Glutamatergic neuron (in vitro differentiated cells): Measurements from ENCODE around the gene PPP2R5C. TPM values are rescaled to one million over a fixed set of nuclear protein-coding genes. Genes with fewer than 3 reads are reported as not detected.
A peak's percentile ranks its signal among the peaks of the same experiment; 100 is the strongest.

Experiments used
- DNase-seq: peaks from one replicate; pipeline ENCODE4 v3.0.0; 2022
- H3K27ac Mint-ChIP-seq: one replicate; pipeline ENCODE4 v1.8.0; 2020; ENCODE audit warnings: mild to moderate bottlenecking, mixed read lengths, inconsistent platforms; ENCODE audit not compliant: unreplicated experiment
- H3K27me3 Mint-ChIP-seq: one replicate; pipeline ENCODE4 v1.8.0; 2020; ENCODE audit warnings: mild to moderate bottlenecking, moderate library complexity, mixed read lengths, inconsistent platforms; ENCODE audit not compliant: unreplicated experiment
- H3K36me3 Mint-ChIP-seq: one replicate; pipeline ENCODE4 v1.8.0; 2020; ENCODE audit warnings: mild to moderate bottlenecking, mixed read lengths, inconsistent platforms; ENCODE audit not compliant: unreplicated experiment
- H3K4me1 Mint-ChIP-seq: one replicate; pipeline ENCODE4 v1.8.0; 2020; ENCODE audit warnings: mild to moderate bottlenecking, low read depth, mixed read lengths, inconsistent platforms; ENCODE audit not compliant: unreplicated experiment
- H3K4me3 Mint-ChIP-seq: one replicate; pipeline ENCODE4 v1.8.0; 2020; ENCODE audit warnings: mild to moderate bottlenecking, mixed read lengths, inconsistent platforms; ENCODE audit not compliant: unreplicated experiment
- H3K9me3 Mint-ChIP-seq: one replicate; pipeline ENCODE4 v1.8.0; 2020; ENCODE audit warnings: mild to moderate bottlenecking, moderate library complexity, mixed read lengths, inconsistent platforms; ENCODE audit not compliant: unreplicated experiment
- total RNA-seq: library from RNA; stranded (reverse); fragmentation: NEBNext Ultra II Directional; extraction: Animal tissue kit (Norgen Biotek cat#: 25700); gene quantifications from one replicate; pipeline ENCODE4 v1.2.1, GENCODE V29; 2021; ENCODE audit not compliant: unreplicated experiment
- TF ChIP-seq, protein P1 (sequence below): fragments of 200-600 bp; sonication (generic); IDR thresholded peaks from one replicate; pipeline ENCODE4 v1.5.0; 2021; ENCODE audit not compliant: partially characterized antibody, unreplicated experiment

The PPP2R5C gene
- total RNA-seq, 1 donor from 2014 or later, result 116 TPM

DNA sequence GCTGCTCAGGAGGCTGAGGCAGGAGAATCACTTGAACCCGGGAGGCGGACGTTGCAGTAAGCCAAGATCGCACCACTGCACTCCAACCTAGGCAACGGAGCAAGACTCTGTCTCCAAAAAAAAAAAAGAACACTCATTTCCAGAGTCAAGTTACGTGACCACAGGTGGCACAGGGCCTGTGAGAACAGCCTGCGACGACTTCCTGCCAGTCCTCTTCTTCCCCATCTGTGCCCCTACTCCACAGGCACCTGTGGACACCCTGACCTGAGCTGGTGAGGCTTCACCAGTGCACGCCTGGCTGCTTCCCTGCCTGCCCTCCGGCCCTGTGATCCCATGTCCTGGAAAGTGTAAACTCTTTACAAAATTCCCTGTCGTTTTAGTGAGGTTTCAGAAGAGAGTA lies 77.7 kb downstream of the PPP2R5C start:
- Mint-ChIP-seq H3K27me3 (peaks cover 5% of the 10 kb centered on the region), H3K4me1 (peaks cover 48% of the 10 kb centered on the region), H3K4me3 (no peak overlapping the region), H3K27ac (no peak overlapping the region), H3K36me3 (no peaks in the 10 kb centered on the region), H3K9me3 (no peaks in the 10 kb centered on the region)
- DNase-seq, result no peak
- TF ChIP-seq, protein P1, sequence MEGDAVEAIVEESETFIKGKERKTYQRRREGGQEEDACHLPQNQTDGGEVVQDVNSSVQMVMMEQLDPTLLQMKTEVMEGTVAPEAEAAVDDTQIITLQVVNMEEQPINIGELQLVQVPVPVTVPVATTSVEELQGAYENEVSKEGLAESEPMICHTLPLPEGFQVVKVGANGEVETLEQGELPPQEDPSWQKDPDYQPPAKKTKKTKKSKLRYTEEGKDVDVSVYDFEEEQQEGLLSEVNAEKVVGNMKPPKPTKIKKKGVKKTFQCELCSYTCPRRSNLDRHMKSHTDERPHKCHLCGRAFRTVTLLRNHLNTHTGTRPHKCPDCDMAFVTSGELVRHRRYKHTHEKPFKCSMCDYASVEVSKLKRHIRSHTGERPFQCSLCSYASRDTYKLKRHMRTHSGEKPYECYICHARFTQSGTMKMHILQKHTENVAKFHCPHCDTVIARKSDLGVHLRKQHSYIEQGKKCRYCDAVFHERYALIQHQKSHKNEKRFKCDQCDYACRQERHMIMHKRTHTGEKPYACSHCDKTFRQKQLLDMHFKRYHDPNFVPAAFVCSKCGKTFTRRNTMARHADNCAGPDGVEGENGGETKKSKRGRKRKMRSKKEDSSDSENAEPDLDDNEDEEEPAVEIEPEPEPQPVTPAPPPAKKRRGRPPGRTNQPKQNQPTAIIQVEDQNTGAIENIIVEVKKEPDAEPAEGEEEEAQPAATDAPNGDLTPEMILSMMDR, result no peak

DNA sequence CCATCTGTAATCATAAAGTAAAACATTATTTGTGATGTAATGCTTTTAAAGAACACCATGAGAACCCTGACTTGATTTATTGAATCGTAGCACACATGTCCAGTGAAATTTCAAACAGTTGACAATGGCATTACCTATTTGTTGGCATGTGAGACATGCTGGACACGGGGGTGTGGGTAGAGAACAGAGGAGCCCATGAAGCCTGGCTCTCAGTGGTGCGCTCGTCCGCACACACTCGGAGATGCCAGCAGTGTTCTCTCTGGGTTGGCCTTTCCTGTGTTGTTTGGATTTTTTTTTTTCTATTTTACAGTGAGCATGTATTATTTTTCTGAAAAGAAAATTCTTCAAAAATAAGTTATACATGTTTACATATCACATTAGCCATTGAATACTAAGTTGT lies 78.2 kb downstream of the PPP2R5C start:
- Mint-ChIP-seq H3K4me3 (no peak overlapping the region), H3K4me1 (peaks cover 52% of the 10 kb centered on the region), H3K36me3 (no peaks in the 10 kb centered on the region), H3K27ac (no peak overlapping the region), H3K27me3 (peaks cover 5% of the 10 kb centered on the region), H3K9me3 (peaks cover 1% of the 10 kb centered on the region)
- DNase-seq, result no peak
- TF ChIP-seq, protein P1, result no peak

DNA sequence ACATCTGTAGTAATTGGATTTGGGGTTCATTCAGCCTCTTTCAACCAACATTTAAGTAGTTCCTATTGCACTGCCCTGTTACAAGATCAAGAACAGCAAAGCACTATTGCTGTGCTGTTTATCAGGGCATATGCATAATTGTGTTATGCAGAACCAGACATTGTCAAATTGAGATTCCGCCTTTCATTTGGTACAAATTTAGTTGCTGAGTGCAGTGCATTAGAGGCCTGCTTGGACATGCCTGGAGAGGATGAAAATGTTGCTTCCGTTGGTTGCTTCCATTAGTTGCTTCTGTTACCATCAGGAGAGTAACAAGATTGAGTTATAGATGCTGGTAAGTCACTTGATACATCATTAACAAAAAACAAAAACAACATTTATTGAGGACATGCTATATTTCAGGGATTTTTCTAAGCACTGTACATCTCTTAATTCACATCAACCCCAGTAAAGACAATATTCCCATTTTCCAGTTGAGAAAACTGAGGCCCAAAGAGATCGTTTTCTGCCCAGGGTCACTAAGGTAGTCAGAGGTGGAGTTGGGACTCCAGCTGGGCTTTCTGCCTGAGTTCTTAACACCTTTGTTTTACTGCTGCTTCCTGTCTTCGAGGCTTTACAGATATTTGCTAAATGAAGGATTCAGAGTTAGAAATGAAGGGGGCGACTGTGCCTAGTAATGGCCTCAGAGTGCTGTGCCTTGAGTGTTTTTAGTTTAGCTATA lies 79.3 kb downstream of the PPP2R5C start:
- H3K36me3 Mint-ChIP-seq, result no peaks in the 10 kb centered on the region
- DNase-seq, result no peak
- TF ChIP-seq, protein P1, result no peak
- peak overlapping the region; percentile 65 for H3K27ac Mint-ChIP-seq
- H3K4me1 Mint-ChIP-seq, result peaks cover 48% of the 10 kb centered on the region
- H3K9me3 Mint-ChIP-seq, result peaks cover 1% of the 10 kb centered on the region
- peaks cover 5% of the 10 kb centered on the region for H3K27me3 Mint-ChIP-seq
- no peak overlapping the region for H3K4me3 Mint-ChIP-seq

DNA sequence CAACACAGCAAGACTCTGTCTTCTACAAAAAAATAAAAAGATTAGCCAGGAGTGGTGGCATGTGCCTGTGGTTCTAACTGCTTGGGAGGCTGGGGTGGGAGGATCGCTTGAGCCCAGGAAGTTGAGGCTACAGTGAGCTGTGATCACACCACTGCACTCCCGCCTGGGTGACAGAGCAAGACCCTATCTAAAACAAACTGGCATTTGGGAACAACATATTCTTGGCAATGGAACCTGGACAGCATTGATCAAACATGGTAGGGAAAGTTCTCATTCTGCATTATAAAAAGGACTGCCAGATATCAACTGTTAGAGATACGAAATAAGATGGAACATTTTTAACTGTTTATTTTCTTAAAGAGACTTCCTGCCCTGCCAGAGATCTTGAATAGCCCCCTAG lies 81.5 kb downstream of the PPP2R5C start:
- H3K27me3 Mint-ChIP-seq, result peaks cover 5% of the 10 kb centered on the region
- DNase-seq, result no peak
- TF ChIP-seq, protein P1, result no peak
- H3K4me1 Mint-ChIP-seq, result peaks cover 40% of the 10 kb centered on the region
- peaks cover 1% of the 10 kb centered on the region for H3K9me3 Mint-ChIP-seq
- no peak overlapping the region for H3K4me3 Mint-ChIP-seq
- no peak overlapping the region for H3K27ac Mint-ChIP-seq
- H3K36me3 Mint-ChIP-seq, result no peaks in the 10 kb centered on the region

DNA sequence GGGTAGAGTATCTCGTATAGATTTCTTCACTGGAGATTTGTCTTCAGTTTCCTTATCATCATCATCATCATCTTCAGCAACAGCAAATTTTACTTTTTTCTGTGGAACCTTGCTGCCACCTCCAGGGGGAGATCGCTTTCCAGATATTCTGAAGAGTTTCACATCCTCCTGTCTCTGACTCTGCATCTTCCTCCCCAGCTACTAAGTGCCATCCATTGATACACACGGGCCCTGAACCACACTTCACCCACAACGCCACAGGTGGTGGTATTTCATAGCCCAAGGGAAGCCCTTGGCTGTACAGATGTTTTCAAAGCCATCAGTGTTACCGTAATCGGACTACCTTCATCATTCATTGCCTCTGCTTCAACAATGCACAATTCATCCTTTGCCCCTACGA lies 82.2 kb downstream of the PPP2R5C start:
- Mint-ChIP-seq H3K4me3 (no peak overlapping the region), H3K9me3 (peaks cover 3% of the 10 kb centered on the region), H3K27me3 (peaks cover 5% of the 10 kb centered on the region), H3K36me3 (no peaks in the 10 kb centered on the region), H3K27ac (no peak overlapping the region), H3K4me1 (peaks cover 37% of the 10 kb centered on the region)
- TF ChIP-seq, protein P1, result peak; percentile 12
- no peak for DNase-seq
